Adrenal gland (tissue), 12 donors: ENCODE data around the gene S100A5. TPM values are rescaled to one million over a fixed set of nuclear protein-coding genes. Genes with fewer than 3 reads are reported as not detected.

ENCODE experiments used
- DNase-seq, 7 donors: peaks; one replicate each; pipeline ENCODE4 v3.0.0-alpha.2; 2019 to 2020
- H3K27ac ChIP-seq, 5 donors: fragments of 200-600 bp; sonication (generic) in 4 of 5; 1 replicate in 3 of 5; 2 replicates in 2 of 5; pipeline versions ENCODE4 v1.5.1 to v1.8.0; 2016 to 2020; ENCODE audit warnings: mild to moderate bottlenecking in 1 of 5
- H3K27me3 ChIP-seq: fragments of 200-600 bp; 2 replicates; pipeline ENCODE4 v1.8.0; 2021
- H3K36me3 ChIP-seq, 2 donors: fragments of 200-600 bp; replicated peaks in 1 of 2; 1 replicate in 1 of 2; 2 replicates in 1 of 2; pipeline versions ENCODE4 v1.5.1 to v1.8.0; 2018 to 2022
- H3K4me1 ChIP-seq, 2 donors: fragments of 200-600 bp; replicated peaks in 1 of 2; 1 replicate in 1 of 2; 2 replicates in 1 of 2; pipeline versions ENCODE4 v1.5.1 to v1.8.0; 2018 to 2021
- H3K4me3 ChIP-seq, 4 donors: fragments of 200-600 bp; sonication (generic) in 3 of 4; one replicate each; pipeline ENCODE4 v1.5.1; 2016 to 2018
- H3K9me3 ChIP-seq, 3 donors: fragments of 200-600 bp; sonication (generic) in 1 of 3; replicated peaks in 1 of 3; 1 replicate in 2 of 3; 2 replicates in 1 of 3; pipeline versions ENCODE4 v1.5.1 to v1.8.0; 2016 to 2021
- CTCF ChIP-seq, 6 experiments: fragments of 450-650 bp in 4 of 6; fragments of 200-600 bp in 2 of 6; sonication (generic) in 1 of 6; IDR thresholded peaks; 1 replicate in 5 of 6; 2 replicates in 1 of 6; pipeline versions ENCODE4 v1.5.1 to v1.8.0; 2016 to 2021; ENCODE audit warnings: antibody characterized with exemption in 6 of 6, mild to moderate bottlenecking in 2 of 6, moderate library complexity in 1 of 6
- POLR2A ChIP-seq, 2 donors: fragments of 450-650 bp; IDR thresholded peaks; one replicate each; pipeline ENCODE4 v1.6.1; 2017; ENCODE audit warnings: antibody characterized with exemption in 2 of 2, mild to moderate bottlenecking in 2 of 2, moderate library complexity in 1 of 2
- WGBS, 4 donors: extraction: QIAGEN DNeasy Blood & Tissue Kit in 2 of 4; methylation state at CpG; one replicate each; pipeline versions ENCODE4 v1.1.5 to v1.1.7; 2013 to 2017; 5-methylcytosine and 5-hydroxymethylcytosine counted together
- intact Hi-C, 2 donors: fragments of 100-400 bp; cut with DNase I; formaldehyde crosslinking; loops; one replicate each; pipeline versions ENCODE4 v1.14.1 to v1.15.0; 2022 to 2023
- polyA plus RNA-seq, 3 donors: library from polyadenylated mRNA; stranded (reverse); fragments of 200-250 nt in 2 of 3; fragments of 350-450 nt in 1 of 3; fragmentation: Illumina TruSeq in 1 of 3; extraction: RNeasy Lipid Tissue Mini Kit (QIAGEN cat#74804) in 1 of 3; gene quantifications; one replicate each; pipeline ENCODE4 v1.2.3, GENCODE V29; 2013 to 2014
- total RNA-seq, 9 donors: library from RNA; depleted of rRNA in 4 of 9; stranded (reverse); fragments of >200 nt in 4 of 9; fragments of 120-200 nt in 1 of 9; fragmentation: NEBNext Ultra II Directional in 1 of 9; extraction: Animal tissue kit (Norgen Biotek cat#: 25700) in 1 of 9; gene quantifications; one replicate each; pipeline versions ENCODE4 v1.1.0 to v1.2.4, GENCODE V29; 2013 to 2023
- donor health status: healthy with polysubstance abuse.
- donor health status: Bipolar disorder and iron deficiency.
- donor health status: DM: yes; HTN: yes; CAD: no.
- donor health status: DM: no; HTN: no; CAD: no.
- donor health status: DM: no; HTN: no; CAD: no.
- donor health status: DM: yes; HTN: yes; CAD: no.

S100A5 gene
- total and polyA plus RNA-seq, 12 donors, result 0.17 TPM; not detected in 11

DNA sequence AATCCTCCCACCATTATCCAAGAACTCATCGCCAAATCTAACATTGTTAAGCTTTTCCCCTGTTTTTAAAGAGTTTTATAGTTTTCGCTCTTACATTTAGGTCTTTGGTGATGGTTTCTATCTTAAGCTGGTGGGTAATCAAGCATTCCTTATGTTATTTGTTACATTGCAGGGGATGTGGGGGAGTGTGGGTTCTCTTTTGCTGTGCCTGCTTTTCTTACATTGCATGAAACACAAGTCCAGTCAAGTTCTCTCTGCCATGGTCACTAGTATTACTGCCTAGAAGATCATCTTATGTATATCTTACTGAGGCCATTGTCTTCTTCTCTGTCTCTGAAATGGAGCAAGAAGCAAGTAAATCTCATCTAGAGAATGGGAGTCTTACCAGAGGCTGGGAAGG is 53.0 kb downstream of the S100A5 start:
- no peaks in the 10 kb centered on the region for H3K9me3 ChIP-seq
- TF ChIP-seq POLR2A (IDR thresholded peaks at IDR 0.05) (no peak), CTCF (IDR thresholded peaks at IDR 0.05) (no peak)
- 94 to 98% (median 96%) methylated on average over 2 of the region's 2 CpGs for WGBS, 4 donors
- H3K4me1 ChIP-seq, result peaks cover 0 to 20% of the 10 kb centered on the region in 2 donors
- no peaks in the 10 kb centered on the region for H3K27me3 ChIP-seq
- no peak overlapping the region for H3K27ac ChIP-seq
- H3K4me3 ChIP-seq, result no peak overlapping the region
- intact Hi-C loops, result no loop called here
- H3K36me3 ChIP-seq, result no peaks in the 10 kb centered on the region
- no peak for DNase-seq

Other genes with a start within 250 kb of the S100A5 start
- not detected for gene PGLYRP3, start 228.0 kb downstream of the S100A5 start, total RNA-seq
- gene PGLYRP3, start 228.0 kb downstream of the S100A5 start, polyA plus RNA-seq, result not detected
- not detected for gene PGLYRP4, start 192.1 kb downstream of the S100A5 start, total RNA-seq
- gene PGLYRP4, start 192.1 kb downstream of the S100A5 start, polyA plus RNA-seq, result not detected
- gene S100A9, start 183.1 kb downstream of the S100A5 start, total RNA-seq, result 100 to 1,000 TPM in 6 of 9 donors, 10 to 100 TPM in 3; 30.6 to 544 (median 165) TPM
- gene S100A9, start 183.1 kb downstream of the S100A5 start, polyA plus RNA-seq, result 100 to 1,000 TPM in 2 of 3 donors, 10 to 100 TPM in 1; 73.9 to 228 (median 151) TPM
- 1 to 10 TPM in 6 of 9 donors, not detected in 3; 1.1 to 4.6 (median 1.6) TPM for gene S100A12, start 165.3 kb downstream of the S100A5 start, total RNA-seq
- 1 to 10 TPM; 4.7 to 9.1 (median 5.9) TPM for gene S100A12, start 165.3 kb downstream of the S100A5 start, polyA plus RNA-seq
- 100 to 1,000 TPM in 2 of 9 donors, 10 to 100 TPM in 6, 1 to 10 TPM in 1; 3.4 to 257 (median 55.0) TPM for gene S100A8, start 149.9 kb downstream of the S100A5 start, total RNA-seq
- 100 to 1,000 TPM in 2 of 3 donors, 10 to 100 TPM in 1; 27.6 to 231 (median 164) TPM for gene S100A8, start 149.9 kb downstream of the S100A5 start, polyA plus RNA-seq
- not detected for gene S100A7A, start 124.4 kb downstream of the S100A5 start, total RNA-seq
- gene S100A7A, start 124.4 kb downstream of the S100A5 start, polyA plus RNA-seq, result not detected
- gene S100A7, start 80.3 kb downstream of the S100A5 start, total RNA-seq, result not detected
- gene S100A7, start 80.3 kb downstream of the S100A5 start, polyA plus RNA-seq, result not detected
- gene S100A6, start 4.9 kb downstream of the S100A5 start, total RNA-seq, result 100 to 1,000 TPM in 8 of 9 donors, 10 to 100 TPM in 1; 39.4 to 609 (median 369) TPM
- gene S100A6, start 4.9 kb downstream of the S100A5 start, polyA plus RNA-seq, result 1,000 to 10,000 TPM in 2 of 3 donors, 100 to 1,000 TPM in 1; 121 to 4,129 (median 3,763) TPM
- 100 to 1,000 TPM in 4 of 9 donors, 10 to 100 TPM in 4, 1 to 10 TPM in 1; 7.9 to 291 (median 88.0) TPM for gene S100A4, start 4.9 kb upstream of the S100A5 start, total RNA-seq
- 100 to 1,000 TPM in 2 of 3 donors, 10 to 100 TPM in 1; 26.7 to 742 (median 455) TPM for gene S100A4, start 4.9 kb upstream of the S100A5 start, polyA plus RNA-seq
- 1 to 10 TPM in 2 of 9 donors, under 1 TPM in 3, not detected in 4; 0.28 to 2.9 (median 0.54) TPM for gene S100A3, start 8.3 kb upstream of the S100A5 start, total RNA-seq
- gene S100A3, start 8.3 kb upstream of the S100A5 start, polyA plus RNA-seq, result 1 to 10 TPM in 2 of 3 donors, not detected in 1; 1.9 to 3.8 TPM
- gene S100A2, start 24.9 kb upstream of the S100A5 start, total RNA-seq, result 10 to 100 TPM in 1 of 9 donors, 1 to 10 TPM in 5, under 1 TPM in 2, not detected in 1; 0.31 to 44.1 (median 1.2) TPM
- 1 to 10 TPM in 2 of 3 donors, under 1 TPM in 1; 0.48 to 4.2 (median 3.8) TPM for gene S100A2, start 24.9 kb upstream of the S100A5 start, polyA plus RNA-seq
- gene S100A16, start 72.2 kb upstream of the S100A5 start, total RNA-seq, result 100 to 1,000 TPM in 2 of 9 donors, 10 to 100 TPM in 7; 26.2 to 126 (median 71.3) TPM
- 100 to 1,000 TPM in 1 of 3 donors, 10 to 100 TPM in 2; 61.5 to 128 (median 95.3) TPM for gene S100A16, start 72.2 kb upstream of the S100A5 start, polyA plus RNA-seq
- gene S100A14, start 75.4 kb upstream of the S100A5 start, total RNA-seq, result under 1 TPM in 3 of 9 donors, not detected in 6; 0.32 to 0.90 (median 0.53) TPM
- gene S100A14, start 75.4 kb upstream of the S100A5 start, polyA plus RNA-seq, result 1 to 10 TPM in 1 of 3 donors, under 1 TPM in 1, not detected in 1; 0.88 to 2.2 TPM
- 100 to 1,000 TPM in 7 of 9 donors, 10 to 100 TPM in 2; 57.6 to 289 (median 126) TPM for gene S100A13, start 86.6 kb upstream of the S100A5 start, total RNA-seq
- 100 to 1,000 TPM; 185 to 266 (median 235) TPM for gene S100A13, start 86.6 kb upstream of the S100A5 start, polyA plus RNA-seq
- 1 to 10 TPM in 3 of 9 donors, under 1 TPM in 2, not detected in 4; 0.55 to 3.8 (median 1.8) TPM for gene S100A1, start 87.5 kb upstream of the S100A5 start, total RNA-seq
- 10 to 100 TPM in 2 of 3 donors, 1 to 10 TPM in 1; 1.1 to 12.3 (median 10.9) TPM for gene S100A1, start 87.5 kb upstream of the S100A5 start, polyA plus RNA-seq
- gene CHTOP, start 93.1 kb upstream of the S100A5 start, total RNA-seq, result 10 to 100 TPM; 35.5 to 74.9 (median 55.7) TPM
- gene CHTOP, start 93.1 kb upstream of the S100A5 start, polyA plus RNA-seq, result 10 to 100 TPM; 59.1 to 83.3 (median 71.2) TPM
- gene SNAPIN, start 117.8 kb upstream of the S100A5 start, total RNA-seq, result 100 to 1,000 TPM in 3 of 9 donors, 10 to 100 TPM in 6; 48.3 to 176 (median 79.4) TPM
- 10 to 100 TPM; 37.7 to 50.8 (median 40.6) TPM for gene SNAPIN, start 117.8 kb upstream of the S100A5 start, polyA plus RNA-seq
- 100 to 1,000 TPM in 6 of 9 donors, 10 to 100 TPM in 3; 77.7 to 249 (median 107) TPM for gene ILF2, start 130.1 kb upstream of the S100A5 start, total RNA-seq
- 100 to 1,000 TPM in 1 of 3 donors, 10 to 100 TPM in 2; 42.2 to 397 (median 45.6) TPM for gene ILF2, start 130.1 kb upstream of the S100A5 start, polyA plus RNA-seq
- gene NPR1, start 137.8 kb upstream of the S100A5 start, total RNA-seq, result 10 to 100 TPM in 8 of 9 donors, 1 to 10 TPM in 1; 7.9 to 29.3 (median 19.3) TPM
- gene NPR1, start 137.8 kb upstream of the S100A5 start, polyA plus RNA-seq, result 10 to 100 TPM; 10.4 to 47.9 (median 39.4) TPM
- 10 to 100 TPM; 40.7 to 88.1 (median 54.3) TPM for gene INTS3, start 187.1 kb upstream of the S100A5 start, total RNA-seq
- gene INTS3, start 187.1 kb upstream of the S100A5 start, polyA plus RNA-seq, result 100 to 1,000 TPM in 2 of 3 donors, 10 to 100 TPM in 1; 60.2 to 148 (median 114) TPM
- 10 to 100 TPM in 7 of 9 donors, 1 to 10 TPM in 2; 9.5 to 25.4 (median 14.1) TPM for gene SLC27A3, start 234.5 kb upstream of the S100A5 start, total RNA-seq
- gene SLC27A3, start 234.5 kb upstream of the S100A5 start, polyA plus RNA-seq, result 10 to 100 TPM; 11.7 to 85.0 (median 62.3) TPM